Adrenal gland (tissue), 5 donors: ENCODE data around the gene AFAP1L2.

ENCODE experiments used
- POLR2A ChIP-seq, 2 donors: fragments of 450-650 bp; IDR thresholded peaks; one replicate each; pipeline ENCODE4 v1.6.1; 2017; ENCODE audit warnings: antibody characterized with exemption in 2 of 2, mild to moderate bottlenecking in 2 of 2, moderate library complexity in 1 of 2
- TF ChIP-seq, protein P1 (sequence below), 6 experiments: fragments of 450-650 bp in 4 of 6; fragments of 200-600 bp in 2 of 6; sonication (generic) in 1 of 6; IDR thresholded peaks; 1 replicate in 5 of 6; 2 replicates in 1 of 6; pipeline versions ENCODE4 v1.5.1 to v1.8.0; 2016 to 2021; ENCODE audit warnings: antibody characterized with exemption in 6 of 6, mild to moderate bottlenecking in 2 of 6, moderate library complexity in 1 of 6
- donor health status: DM: no; HTN: no; CAD: no.

DNA sequence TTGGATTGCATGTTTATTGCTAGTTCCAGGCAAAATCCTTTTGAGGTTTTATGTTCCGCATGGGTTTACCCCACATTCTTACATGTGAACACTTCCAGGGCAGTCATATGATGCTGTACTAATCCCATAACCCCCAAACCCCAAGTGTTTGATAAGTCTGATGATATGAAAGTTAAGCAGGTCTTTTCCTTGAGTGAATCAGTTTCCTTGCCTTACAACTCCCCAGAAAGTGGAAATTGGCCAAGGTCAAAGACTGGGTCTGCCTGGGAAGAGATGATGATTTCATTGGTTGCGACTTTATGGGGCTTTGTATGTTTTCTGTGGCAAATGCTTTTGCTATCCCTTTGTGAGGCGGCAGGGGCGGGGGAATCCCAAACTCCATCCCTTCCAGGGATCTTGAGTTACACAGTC, 24.7 kb downstream of the AFAP1L2 start:
- TF ChIP-seq, protein P1, sequence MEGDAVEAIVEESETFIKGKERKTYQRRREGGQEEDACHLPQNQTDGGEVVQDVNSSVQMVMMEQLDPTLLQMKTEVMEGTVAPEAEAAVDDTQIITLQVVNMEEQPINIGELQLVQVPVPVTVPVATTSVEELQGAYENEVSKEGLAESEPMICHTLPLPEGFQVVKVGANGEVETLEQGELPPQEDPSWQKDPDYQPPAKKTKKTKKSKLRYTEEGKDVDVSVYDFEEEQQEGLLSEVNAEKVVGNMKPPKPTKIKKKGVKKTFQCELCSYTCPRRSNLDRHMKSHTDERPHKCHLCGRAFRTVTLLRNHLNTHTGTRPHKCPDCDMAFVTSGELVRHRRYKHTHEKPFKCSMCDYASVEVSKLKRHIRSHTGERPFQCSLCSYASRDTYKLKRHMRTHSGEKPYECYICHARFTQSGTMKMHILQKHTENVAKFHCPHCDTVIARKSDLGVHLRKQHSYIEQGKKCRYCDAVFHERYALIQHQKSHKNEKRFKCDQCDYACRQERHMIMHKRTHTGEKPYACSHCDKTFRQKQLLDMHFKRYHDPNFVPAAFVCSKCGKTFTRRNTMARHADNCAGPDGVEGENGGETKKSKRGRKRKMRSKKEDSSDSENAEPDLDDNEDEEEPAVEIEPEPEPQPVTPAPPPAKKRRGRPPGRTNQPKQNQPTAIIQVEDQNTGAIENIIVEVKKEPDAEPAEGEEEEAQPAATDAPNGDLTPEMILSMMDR (IDR thresholded peaks at IDR 0.05) = no peak
- no peak for TF ChIP-seq POLR2A (IDR thresholded peaks at IDR 0.05)
